NCI-H2196 (cell line): ENCODE measurements around the gene NTM.

Experiments
- DNase-seq: peaks from one replicate; lab custom pipeline; 2025; ENCODE audit not compliant: unreplicated experiment; lab: John Stamatoyannopoulos, UW

The NTM gene

DNA sequence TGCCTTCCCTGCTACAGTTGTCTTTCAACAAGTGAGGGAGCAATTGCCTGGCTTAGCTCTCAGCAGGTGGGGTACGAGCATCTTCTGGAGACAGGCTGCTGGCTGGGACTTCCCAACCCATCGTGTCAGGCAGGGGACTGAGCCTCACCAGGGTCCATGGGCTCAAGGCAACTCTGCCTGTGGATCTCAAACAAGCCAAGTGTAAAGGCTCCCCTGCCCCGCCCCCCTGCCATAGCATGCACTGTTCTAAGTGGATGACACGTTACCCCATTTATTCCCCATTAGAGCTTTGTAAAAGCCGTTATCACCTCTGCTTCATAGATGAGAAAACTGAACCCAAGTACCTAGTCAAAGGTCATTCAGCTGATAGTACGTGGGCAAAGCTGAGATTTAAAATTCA is 222.9 kb downstream of the NTM start:
- DNase-seq, result no peak

GRCh38 chr11:131595797-131596196 is 225.4 kb downstream of the NTM start:
- no peak for DNase-seq

DNA sequence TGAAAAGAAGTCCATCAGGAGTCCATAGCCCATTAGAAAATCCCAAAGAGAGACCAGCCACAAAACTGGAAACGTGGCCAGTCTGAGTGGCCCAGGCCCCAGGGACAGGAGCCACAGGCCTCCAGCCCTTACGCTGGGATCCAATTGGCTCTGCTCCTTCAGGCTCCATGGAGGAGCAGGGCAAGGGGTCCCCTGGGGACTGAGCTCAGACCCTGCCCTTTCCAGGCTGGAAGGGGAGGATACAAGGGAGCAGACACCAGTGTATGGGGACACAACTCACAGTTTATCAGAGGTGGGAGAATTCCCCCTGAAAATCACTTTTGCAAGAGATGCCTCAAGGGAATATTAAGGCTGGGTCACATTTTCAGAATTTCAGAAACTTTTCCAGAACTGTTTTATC is 227.5 kb downstream of the NTM start:
- no peak for DNase-seq

- DNase-seq, result no peak
These were observed 227.9 kb downstream of the NTM start for GRCh38 chr11:131598305-131598704.

DNA sequence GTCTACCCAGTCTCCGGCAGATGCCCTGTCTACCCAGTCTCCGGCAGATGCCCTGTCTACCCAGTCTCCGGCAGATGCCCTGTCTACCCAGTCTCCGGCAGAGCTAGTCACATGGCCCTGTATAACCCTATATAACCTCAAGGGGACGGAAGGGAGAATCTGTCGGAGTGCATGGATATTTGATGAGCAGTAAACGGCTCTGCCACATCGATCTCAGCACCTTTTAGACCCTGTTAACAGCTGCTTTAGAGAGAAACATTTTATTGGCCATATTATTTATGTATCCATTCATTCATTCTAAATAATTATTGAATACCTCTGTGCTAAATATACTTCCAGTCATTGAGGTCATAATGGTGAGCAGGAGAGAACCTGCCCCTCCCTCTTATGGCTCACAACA is 228.9 kb downstream of the NTM start:
- no peak for DNase-seq

DNA sequence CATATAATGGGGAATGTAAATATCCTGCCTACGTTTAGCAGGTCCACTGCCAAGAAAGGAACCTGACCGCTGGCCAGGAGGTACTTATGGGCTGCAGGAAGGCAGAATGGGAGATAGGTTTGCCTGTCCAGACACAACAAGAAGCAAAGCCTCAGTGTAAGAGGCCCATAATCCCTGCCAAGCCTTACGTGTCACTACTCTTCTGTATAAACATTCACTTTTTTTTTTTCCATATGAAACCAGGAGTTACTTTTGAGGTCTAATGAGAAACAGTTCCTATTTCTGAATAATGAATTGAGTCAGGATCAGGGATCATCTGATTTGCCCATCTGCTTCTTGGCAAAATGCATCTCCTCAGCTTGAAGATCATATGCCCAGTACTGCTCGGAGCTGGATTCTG is 230.2 kb downstream of the NTM start:
- DNase-seq, result no peak

- DNase-seq, result no peak
These were observed 231.2 kb downstream of the NTM start for GRCh38 chr11:131601586-131601985.

DNA sequence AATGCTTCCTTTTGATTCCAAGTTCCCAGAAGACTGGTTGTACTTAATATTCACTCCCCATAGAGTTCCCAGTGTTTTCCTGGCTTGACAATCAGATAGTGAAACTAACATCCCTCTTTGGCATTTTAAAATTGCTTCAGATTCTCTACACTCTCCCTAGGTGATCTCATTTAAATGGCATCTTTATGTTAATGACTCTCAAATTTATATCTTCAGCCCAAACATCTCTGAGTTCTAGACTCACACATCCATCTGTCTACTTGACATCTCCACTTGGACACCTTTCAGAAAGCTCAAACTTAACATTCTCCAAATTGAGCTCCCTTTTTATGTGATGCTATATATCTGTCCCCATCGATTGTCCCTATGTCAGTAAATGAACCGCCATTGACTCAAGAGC is 232.0 kb downstream of the NTM start:
- no peak for DNase-seq

DNA sequence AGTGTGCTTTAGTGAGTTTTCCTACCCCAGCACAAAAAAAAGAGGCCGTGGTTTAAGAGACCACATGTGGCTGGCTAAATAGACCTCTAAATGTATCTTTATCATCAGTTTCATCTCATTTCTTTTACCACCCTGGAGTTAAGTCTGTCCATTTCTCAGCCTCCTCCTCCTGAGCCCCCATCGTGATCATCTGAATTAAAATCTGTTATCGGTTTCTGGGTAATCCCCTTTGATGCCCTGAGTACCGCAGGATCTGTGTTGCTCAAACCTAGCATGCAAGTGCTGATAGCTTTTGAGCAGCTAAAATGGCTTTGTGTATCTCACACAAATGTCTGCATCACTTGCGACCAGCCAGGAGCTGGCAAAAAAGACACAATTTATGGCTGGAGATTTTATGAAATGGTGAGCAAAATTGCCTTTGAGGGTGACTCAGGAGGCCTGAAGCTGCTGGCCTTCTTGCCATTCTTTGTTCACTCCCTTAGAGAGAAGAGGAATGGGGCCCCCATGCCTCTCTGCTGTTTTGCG is 236.5 kb downstream of the NTM start:
- DNase-seq, result no peak

DNA sequence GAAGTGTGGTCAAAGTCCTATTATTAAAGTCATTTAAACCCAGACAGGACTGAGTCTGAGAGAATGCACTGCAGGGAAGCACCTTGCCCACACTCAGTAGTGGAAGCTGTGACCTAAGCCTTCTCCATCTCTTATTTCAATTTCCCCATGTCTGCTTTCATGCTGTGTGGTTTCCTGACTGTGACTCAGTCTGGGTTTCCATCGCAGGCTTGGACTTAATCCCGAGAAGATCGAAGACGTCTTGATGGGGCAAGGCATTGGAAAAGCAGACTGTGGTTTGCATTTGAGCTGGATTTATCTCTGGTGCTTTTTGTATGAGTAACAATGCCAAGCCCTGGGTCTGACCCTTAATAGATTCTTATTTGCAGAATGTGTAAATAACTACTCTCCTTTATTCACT is 238.9 kb downstream of the NTM start:
- DNase-seq, result no peak

GRCh38 chr11:131609921-131610320 is 239.5 kb downstream of the NTM start:
- no peak for DNase-seq

DNA sequence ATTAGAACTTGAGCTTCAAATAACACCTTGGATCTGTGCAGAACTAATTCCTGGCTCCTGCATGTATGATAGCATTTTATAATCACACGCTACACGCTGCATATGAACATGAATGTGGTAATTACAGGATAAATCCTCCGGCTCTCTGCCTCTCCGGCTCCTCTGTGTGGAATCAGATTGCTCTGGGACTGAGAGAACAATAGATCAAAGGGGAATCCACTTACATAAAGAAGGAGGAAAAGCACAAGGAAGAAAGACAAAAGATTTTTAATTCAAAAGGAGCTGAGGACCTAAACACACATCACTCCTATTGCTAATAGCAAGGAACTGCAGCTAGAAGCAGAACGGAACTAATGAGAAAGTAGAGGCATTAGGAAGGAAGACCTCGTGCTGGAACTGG is 240.9 kb downstream of the NTM start:
- no peak for DNase-seq

DNA sequence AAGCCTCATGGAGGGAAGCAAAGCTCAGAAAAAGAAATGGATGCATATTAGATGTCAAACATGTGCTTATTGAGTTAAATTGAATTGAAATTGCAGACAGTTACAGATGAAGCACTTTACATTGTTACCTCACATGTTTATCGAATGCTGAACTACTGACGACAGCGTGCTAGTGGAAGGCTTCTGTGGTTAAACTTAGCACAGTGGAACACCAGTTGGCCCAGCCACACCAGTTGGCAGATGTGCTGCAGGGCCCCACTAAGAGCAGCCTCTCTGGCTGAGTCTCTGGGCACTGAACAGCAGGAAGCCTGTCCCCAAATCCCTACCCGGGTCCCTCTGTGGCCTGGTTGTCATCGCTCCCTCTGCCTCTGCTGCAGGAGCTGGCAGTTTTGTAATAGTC is 242.1 kb downstream of the NTM start:
- no peak for DNase-seq

DNA sequence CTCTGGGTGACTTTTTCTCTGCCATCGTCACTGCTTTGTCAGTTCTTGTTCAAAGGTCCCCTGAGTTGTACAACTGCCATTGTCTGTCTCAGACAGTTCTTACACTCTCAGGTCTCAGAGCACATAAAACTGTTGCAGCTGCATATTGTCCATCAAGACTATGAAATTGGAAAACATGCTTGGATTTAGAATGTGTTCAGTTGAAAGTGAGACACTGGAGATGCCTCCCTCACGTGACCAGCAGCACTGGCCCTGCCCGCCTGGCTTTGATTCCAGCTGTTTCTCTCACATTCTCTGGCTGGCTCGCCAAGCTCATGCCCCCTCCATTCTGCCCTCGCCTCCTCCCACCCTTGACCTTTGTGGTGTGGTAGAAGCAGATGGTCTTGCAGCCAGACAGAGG is 244.2 kb downstream of the NTM start:
- no peak for DNase-seq

GRCh38 chr11:131615611-131616010 is 245.2 kb downstream of the NTM start:
- no peak for DNase-seq

DNA sequence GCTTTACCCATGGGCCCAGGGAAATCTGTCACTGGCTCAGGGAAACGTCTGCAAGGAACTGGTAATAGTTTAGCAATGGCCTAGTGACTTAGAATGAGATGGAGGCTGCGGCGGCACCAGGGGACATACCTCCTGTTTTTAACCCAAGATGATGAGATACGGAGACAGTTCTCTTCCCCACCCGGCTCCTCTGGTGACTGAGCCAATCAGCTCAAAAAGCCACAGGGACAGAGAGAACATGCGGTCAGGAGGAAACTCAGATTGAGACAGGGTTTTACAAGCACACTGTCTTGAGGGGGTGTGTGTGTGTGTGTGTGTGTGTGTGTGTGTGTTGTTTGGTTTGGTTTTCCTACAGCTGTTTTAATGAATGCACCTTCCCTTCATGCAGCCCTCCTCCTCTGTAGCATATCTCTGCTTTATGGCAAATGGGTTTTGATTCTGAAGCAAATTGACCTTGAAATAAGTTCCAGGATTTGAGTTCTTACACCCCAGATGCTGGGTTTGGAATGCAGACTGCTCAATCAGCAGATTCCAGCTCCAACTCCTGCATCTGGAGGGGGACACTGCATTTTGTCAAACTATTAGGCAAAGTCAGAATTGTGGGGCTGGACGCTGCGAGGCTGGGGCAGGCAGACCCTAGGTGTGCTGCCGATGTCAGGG is 246.2 kb downstream of the NTM start:
- DNase-seq, result no peak

DNA sequence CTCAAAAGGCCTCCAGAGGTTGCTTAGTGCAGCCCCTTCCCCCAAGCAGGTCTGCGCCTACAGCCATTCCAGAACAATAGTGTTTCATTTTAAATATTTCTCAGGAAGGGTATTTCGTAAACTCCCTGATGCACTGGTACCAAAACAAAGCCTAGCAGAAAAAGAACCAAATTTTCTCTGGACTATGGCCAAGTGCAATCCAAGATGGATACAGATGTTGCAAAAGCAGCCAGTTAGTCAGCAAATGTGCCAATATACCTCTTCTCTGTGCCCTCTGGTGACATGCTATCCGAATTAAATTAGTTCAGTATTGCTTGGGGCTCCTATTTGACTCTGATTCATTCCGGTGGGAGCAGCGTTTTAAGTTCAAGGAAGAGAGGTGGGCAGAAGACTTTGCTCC is 247.8 kb downstream of the NTM start:
- no peak for DNase-seq

GRCh38 chr11:131622193-131622592 is 251.8 kb downstream of the NTM start:
- DNase-seq, result no peak

DNA sequence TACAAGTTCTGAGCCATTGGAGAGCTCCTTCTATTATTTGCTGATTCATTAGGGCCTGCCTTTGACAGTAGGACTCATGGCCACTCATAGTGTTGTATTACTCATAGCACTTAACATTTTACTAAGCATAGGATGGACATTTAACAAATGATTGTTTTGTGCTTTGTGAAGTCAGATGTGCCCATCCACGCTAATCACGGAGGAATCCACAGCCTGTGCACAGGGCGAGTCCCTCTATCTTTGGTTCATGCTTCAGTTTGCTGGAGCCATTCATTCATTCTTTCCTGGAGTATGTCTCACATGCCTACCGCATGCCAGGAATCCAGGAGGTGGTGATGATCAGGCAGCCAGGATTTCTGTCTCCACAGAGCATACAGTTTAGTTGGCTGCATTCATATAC is 254.1 kb downstream of the NTM start:
- DNase-seq, result no peak

DNA sequence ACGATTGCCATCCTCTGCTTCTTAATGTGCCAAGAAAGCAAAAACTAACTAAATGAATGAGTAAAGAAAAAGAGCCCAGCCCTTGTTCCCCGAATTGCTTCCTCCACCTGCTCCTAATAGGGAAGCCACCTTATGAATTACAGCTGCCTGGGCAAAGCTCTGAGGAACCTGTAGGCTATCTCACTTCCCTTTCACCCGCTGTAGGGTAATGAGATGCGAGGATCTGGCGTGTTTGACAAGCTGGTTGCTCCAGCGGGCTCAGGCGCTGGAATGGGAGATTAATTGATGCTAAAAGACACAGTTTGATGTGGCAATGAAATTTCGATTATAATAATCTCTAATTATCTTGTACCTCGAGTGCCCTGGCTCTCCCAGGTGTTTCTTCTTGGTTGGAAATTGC is 256.4 kb downstream of the NTM start:
- DNase-seq, result no peak

GRCh38 chr11:131628739-131629138 is 258.3 kb downstream of the NTM start:
- DNase-seq, result no peak

GRCh38 chr11:131629925-131630540 is 259.6 kb downstream of the NTM start:
- no peak for DNase-seq

- DNase-seq, result no peak
These were observed 262.6 kb downstream of the NTM start for GRCh38 chr11:131632971-131633370.
